HUES48 (cell line): ENCODE data around the gene FBXL17.

ENCODE experiments used
- H3K27ac ChIP-seq: one replicate; pipeline ENCODE4 v1.7.0; 2013; ENCODE audit warnings: low read depth, low read length, inconsistent platforms
- H3K27me3 ChIP-seq: 2 replicates; pipeline ENCODE4 v1.6.1; 2013; ENCODE audit warnings: mild to moderate bottlenecking, low read length; ENCODE audit not compliant: control insufficient read depth, insufficient read depth
- H3K36me3 ChIP-seq: 2 replicates; pipeline ENCODE4 v1.6.1; 2013; ENCODE audit warnings: low read length; ENCODE audit not compliant: control insufficient read depth, insufficient read depth
- H3K4me1 ChIP-seq: 2 replicates; pipeline ENCODE4 v1.6.1; 2013; ENCODE audit warnings: mild to moderate bottlenecking, low read length; ENCODE audit not compliant: control insufficient read depth, insufficient read depth
- H3K4me3 ChIP-seq: 2 replicates; pipeline ENCODE4 v1.5.1; 2013; ENCODE audit warnings: mild to moderate bottlenecking, low read depth, low read length
- H3K9ac ChIP-seq: 2 replicates; pipeline ENCODE4 v1.6.1; 2013; ENCODE audit warnings: mild to moderate bottlenecking, low read depth, low read length, moderate library complexity
- H3K9me3 ChIP-seq: 2 replicates; pipeline ENCODE4 v1.6.1; 2013; ENCODE audit warnings: low read length; ENCODE audit not compliant: control insufficient read depth, insufficient read depth

The FBXL17 gene

GRCh38 chr5:108003178-108003577 is 378.7 kb downstream of the FBXL17 start:
- Histone ChIP-seq H3K27ac (no peak overlapping the region), H3K9me3 (no peaks in the 10 kb centered on the region), H3K9ac (no peak overlapping the region), H3K36me3 (no peaks in the 10 kb centered on the region), H3K4me1 (peaks cover 5% of the 10 kb centered on the region; the same call in 1 of the 2 replicates), H3K27me3 (no peaks in the 10 kb centered on the region), H3K4me3 (no peak overlapping the region)

GRCh38 chr5:108001222-108001621 is 380.7 kb downstream of the FBXL17 start:
- Histone ChIP-seq H3K27ac (no peak overlapping the region), H3K4me3 (no peak overlapping the region), H3K9ac (no peak overlapping the region), H3K27me3 (no peaks in the 10 kb centered on the region), H3K4me1 (peaks cover 20% of the 10 kb centered on the region), H3K36me3 (no peaks in the 10 kb centered on the region), H3K9me3 (no peaks in the 10 kb centered on the region)

GRCh38 chr5:107997338-107997980 is 384.4 kb downstream of the FBXL17 start:
- no peak overlapping the region for H3K9ac ChIP-seq
- H3K4me1 ChIP-seq, result peaks cover 20% of the 10 kb centered on the region
- peak overlapping the region; percentile 37 for H3K27ac ChIP-seq
- H3K27me3 ChIP-seq, result no peaks in the 10 kb centered on the region
- peak overlapping the region; percentile 28; the same call in 1 of the 2 replicates for H3K4me3 ChIP-seq
- no peaks in the 10 kb centered on the region for H3K9me3 ChIP-seq
- no peaks in the 10 kb centered on the region for H3K36me3 ChIP-seq

GRCh38 chr5:107993341-107993740 is 388.6 kb downstream of the FBXL17 start:
- Histone ChIP-seq H3K9ac (no peak overlapping the region), H3K27ac (no peak overlapping the region), H3K4me1 (peaks cover 23% of the 10 kb centered on the region), H3K4me3 (no peak overlapping the region), H3K27me3 (no peaks in the 10 kb centered on the region), H3K36me3 (no peaks in the 10 kb centered on the region), H3K9me3 (no peaks in the 10 kb centered on the region)

GRCh38 chr5:107990881-107991810 is 390.8 kb downstream of the FBXL17 start:
- H3K36me3 ChIP-seq, result no peaks in the 10 kb centered on the region
- H3K27me3 ChIP-seq, result no peaks in the 10 kb centered on the region
- no peak overlapping the region for H3K9ac ChIP-seq
- no peak overlapping the region for H3K27ac ChIP-seq
- H3K9me3 ChIP-seq, result no peaks in the 10 kb centered on the region
- no peak overlapping the region for H3K4me3 ChIP-seq
- peaks cover 7% of the 10 kb centered on the region; the same call in 1 of the 2 replicates for H3K4me1 ChIP-seq

- Histone ChIP-seq H3K9ac (no peak overlapping the region), H3K27ac (no peak overlapping the region), H3K4me1 (peaks cover 3% of the 10 kb centered on the region; the same call in 1 of the 2 replicates), H3K36me3 (no peaks in the 10 kb centered on the region), H3K9me3 (no peaks in the 10 kb centered on the region), H3K27me3 (no peaks in the 10 kb centered on the region), H3K4me3 (no peak overlapping the region)
Observed at GRCh38 chr5:107985144-107985543, 396.8 kb downstream of the FBXL17 start.

GRCh38 chr5:107982703-107983425 is 399.0 kb downstream of the FBXL17 start:
- Histone ChIP-seq H3K4me1 (peaks cover 13% of the 10 kb centered on the region), H3K27me3 (no peaks in the 10 kb centered on the region), H3K27ac (no peak overlapping the region), H3K9me3 (no peaks in the 10 kb centered on the region), H3K4me3 (no peak overlapping the region), H3K36me3 (no peaks in the 10 kb centered on the region), H3K9ac (no peak overlapping the region)

GRCh38 chr5:107980923-107981692 is 400.8 kb downstream of the FBXL17 start:
- no peak overlapping the region for H3K9ac ChIP-seq
- H3K9me3 ChIP-seq, result no peaks in the 10 kb centered on the region
- no peak overlapping the region for H3K4me3 ChIP-seq
- peaks cover 27% of the 10 kb centered on the region for H3K4me1 ChIP-seq
- no peaks in the 10 kb centered on the region for H3K27me3 ChIP-seq
- H3K36me3 ChIP-seq, result no peaks in the 10 kb centered on the region
- no peak overlapping the region for H3K27ac ChIP-seq

- H3K9me3 ChIP-seq, result no peaks in the 10 kb centered on the region
- H3K4me3 ChIP-seq, result no peak overlapping the region
- H3K4me1 ChIP-seq, result peaks cover 38% of the 10 kb centered on the region
- H3K27ac ChIP-seq, result no peak overlapping the region
- H3K9ac ChIP-seq, result no peak overlapping the region
- no peaks in the 10 kb centered on the region for H3K27me3 ChIP-seq
- no peaks in the 10 kb centered on the region for H3K36me3 ChIP-seq
Observed at GRCh38 chr5:107979900-107980299, 402.0 kb downstream of the FBXL17 start.

- Histone ChIP-seq H3K4me1 (peaks cover 44% of the 10 kb centered on the region), H3K9me3 (no peaks in the 10 kb centered on the region), H3K36me3 (no peaks in the 10 kb centered on the region), H3K9ac (no peak overlapping the region), H3K27ac (no peak overlapping the region), H3K27me3 (no peaks in the 10 kb centered on the region), H3K4me3 (no peak overlapping the region)
Observed at GRCh38 chr5:107979291-107979690, 402.6 kb downstream of the FBXL17 start.
